ENCODE results near the gene KRTAP10-7.
"Not testable (repeated sequence)": the region's sequence is repeated elsewhere in the genome, so short reads cannot be mapped to it uniquely, and the experiment has no call there.

The KRTAP10-7 gene

DNA sequence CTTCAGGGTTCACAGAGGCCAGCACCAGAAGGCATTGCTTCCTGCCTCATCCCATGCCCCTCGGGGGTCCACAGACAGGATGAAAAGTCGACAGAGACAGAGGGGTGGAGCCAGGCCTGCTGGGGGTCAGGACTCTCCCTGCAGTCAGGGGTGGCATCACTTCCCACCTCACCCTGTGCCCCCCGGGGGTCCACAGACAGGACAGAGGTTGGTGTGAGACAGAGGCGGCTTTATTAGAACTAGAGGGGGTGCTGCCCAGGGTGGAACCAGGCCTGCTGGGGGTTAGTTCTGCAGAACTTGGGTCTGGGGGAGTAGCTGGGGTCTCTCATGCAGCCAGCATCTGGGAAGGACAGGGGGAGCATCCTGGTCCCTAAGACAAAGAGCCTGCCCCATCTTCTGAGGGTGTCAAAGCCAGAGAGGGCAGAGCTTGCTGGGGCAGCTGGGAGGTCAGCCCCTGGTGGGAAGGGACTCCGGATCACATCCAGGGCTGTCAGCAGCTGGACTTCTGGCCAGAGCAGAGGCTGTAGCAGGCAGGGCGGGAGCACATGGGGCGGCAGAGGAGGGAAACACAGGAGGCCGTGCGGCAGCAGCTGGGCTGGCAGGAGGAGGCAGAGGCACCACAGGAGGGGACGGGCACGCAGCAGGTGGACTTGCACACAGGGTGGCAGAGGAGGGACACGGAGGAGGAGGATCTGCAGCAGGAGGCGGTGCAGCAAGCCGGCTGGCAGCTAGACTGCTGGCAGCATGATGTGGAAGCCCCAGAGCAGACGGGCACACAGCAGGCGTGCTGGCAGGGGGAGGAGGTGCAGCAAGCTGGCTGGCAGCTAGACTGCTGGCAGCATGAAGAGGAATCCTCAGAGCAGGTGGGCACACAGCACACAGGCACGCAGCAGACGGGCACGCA, 9.2 kb upstream of the KRTAP10-7 start:
- DNase-seq, result not testable (repeated sequence)

DNA sequence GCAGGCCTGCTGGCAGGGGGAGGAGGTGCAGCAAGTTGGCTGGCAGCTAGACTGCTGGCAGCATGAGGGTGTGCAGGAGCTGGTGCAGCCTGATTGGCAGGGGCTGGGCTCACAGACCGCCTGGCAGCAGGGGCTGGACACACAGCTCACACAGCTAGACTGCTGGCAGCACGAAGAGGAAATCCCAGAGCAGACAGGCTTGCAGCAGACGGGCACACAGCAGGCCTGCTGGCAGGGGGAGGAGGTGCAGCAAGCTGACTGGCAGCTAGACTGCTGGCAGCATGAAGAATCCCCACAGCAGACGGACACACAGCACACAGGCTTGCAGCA, 8.6 kb upstream of the KRTAP10-7 start:
- not testable (repeated sequence) for DNase-seq

DNA sequence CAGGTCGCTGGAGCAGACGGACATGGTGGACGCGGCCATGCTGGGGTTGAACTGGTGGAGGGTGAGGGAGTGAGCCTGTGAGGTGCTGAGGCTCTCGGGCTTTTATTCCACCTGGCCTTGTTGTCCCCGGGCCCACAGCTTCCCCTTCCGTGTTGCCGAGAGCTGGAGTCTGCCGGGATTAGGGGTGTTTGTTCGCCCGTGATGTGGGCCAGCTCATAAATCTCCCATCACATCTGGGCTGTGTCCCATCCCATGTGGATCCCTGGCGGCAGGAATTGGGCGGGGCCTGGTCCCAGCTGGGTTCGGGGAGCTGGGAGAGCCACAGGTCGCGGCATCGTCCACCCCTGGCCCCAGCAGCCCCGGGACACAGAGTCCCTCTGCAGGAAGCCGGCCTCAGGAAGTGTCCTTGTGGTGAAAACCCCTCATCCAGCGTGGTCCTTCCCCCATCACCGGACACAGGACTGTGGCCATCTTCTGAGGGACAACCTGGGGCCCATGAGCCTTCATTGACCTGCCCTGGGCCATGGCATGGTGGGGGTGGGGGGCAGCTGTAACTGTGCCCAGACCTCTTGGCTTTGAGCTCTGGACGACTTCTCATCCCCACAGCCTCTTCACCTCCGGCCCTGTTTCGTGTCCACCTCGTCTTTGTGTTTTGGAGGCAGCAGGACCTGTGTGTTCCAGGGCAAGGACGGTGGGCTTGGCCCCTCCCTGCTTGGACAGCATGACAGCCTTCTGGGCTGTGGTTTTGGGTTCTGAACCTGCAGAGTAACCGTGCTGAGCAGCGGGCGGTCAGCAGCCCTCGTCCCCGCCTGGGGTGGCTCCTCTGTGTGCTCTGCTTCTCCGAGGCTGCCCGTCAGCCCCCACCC, 7.7 kb upstream of the KRTAP10-7 start, which contains the start of gene KRTAP10-6:
Gene KRTAP10-6, minus strand, starts transcription at position 60 of the 866 bp plus-strand sequence. Its CDS starts 21 bp downstream, at position 39.
- DNase-seq, result no peak

DNA sequence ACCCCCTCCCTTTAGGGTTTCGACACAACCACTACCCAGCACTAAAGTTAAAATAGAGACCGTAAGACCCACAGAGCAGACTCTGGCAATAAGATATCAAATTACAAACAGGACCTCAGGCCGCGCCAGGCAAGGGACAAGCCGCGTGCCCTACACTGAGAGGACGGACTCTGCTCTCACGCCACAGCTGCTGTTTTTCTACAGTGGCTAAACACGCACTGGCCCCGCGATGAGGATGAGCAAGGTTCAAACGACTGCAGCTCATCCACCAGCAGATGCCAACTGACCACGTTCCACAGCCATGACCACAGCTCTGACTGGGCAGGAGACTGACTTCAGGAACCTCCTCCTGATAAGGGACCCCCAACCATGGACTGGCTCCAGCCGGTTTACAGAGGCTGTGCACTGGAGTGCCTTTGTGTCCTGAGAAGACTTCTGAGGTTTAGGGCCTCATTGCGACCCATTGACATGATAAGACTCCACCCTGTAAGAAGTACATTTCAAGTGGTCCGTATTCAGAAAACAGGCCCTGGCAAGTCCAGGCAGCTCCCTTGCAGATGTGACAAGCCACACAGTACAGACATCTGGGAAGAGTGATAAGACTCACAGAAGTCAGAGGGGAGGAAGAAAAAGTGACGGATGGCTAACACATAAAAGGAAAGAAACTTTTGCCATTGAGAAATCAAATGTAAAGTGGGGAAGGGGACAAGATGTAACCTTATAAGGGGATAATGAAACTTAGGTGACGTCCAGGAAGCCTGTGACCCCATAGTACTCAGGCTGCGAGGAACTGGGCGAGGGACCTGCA, 6.6 kb upstream of the KRTAP10-7 start:
- no peak for DNase-seq

DNA sequence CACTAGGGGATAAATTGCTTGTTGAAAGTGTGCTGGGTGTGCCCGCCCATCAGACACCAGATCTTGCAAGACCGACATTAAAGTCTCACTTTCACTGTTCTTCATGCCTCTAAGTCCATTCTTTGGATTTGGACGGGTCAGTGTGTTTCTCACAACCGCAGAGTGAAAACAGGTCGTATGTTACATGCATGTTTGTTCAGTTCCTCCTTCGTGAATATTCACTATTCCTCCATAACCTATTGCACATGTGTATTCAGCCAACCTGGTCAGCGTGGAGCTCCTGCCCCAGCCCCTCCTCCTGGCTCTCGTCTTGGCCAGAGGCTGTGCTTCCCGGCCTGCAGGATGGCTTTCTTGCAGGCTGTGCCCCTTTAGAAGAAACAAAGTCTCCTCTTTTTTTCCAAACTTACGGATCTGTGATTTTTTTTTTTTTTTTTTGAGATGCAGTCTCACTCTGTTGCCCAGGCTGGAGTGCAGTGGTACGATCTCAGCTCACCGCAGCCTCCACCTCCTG, 5.9 kb upstream of the KRTAP10-7 start:
- DNase-seq, result no peak

DNA sequence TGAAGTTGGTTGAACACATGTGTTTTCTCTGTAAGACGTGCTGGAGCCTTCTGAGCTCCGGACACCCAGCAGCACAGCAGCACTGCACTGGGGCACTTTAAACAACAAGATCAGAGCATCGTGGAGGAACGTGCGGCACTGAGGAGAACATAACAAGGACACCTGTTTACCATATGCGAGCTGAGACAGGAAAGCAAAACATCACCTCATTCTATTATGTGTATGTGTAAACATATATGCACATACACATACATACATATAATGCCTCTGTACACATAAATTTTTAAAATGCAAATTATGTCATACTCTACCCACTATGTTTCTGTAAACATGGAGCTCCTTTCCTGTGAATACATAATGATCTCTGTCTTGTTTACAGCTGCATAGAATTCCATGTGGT, 4.9 kb upstream of the KRTAP10-7 start:
- DNase-seq, result no peak

DNA sequence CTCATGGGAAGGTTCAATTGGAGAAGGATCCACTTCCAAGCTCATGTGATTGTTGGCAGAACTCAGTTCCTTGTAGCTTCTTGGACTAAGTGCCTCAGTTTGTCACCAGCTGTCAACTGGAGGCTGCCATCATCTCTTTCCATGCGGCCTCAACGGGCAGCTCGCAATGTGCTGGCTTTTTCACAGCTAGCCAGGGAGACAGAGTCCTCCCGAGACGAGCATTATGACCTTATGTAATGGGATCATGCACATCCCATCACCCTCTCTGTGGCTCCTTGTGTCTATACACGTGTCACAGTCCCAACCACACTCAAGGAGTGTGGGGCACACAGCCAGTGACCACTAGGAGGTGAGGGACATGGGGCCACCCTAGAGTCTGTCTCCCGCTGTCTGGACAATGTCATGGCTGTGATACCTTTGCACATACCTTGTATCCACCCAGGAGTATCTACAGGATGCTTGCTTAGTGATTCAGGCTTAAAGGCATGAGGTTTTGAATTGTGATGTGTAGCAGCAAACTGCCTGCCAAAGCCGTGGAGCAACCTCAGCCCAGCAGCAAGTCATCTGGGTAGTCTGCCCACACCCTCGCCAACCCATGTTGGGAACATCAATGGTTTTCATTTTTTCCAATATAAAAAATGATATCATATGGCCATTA, 4.2 kb upstream of the KRTAP10-7 start:
- DNase-seq, result no peak

DNA sequence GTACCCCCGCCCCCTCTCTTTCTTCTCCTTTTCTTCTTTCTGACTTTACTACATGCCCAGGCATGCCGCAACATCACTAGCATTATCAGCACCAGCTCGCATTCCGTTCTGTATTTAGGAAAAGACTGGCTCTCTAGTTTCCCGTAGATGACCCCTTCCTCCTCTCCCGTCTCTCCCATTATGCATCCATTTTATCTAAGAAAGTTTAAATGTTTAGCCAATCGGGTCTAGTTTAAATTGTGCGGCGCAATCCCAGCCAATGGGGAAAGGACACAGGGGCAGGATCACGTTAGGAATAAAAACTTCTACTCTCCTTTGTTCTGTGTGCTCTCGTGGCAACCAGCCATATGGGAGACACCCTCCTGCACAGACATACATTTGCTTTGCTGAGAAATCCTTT, 2.3 kb upstream of the KRTAP10-7 start:
- DNase-seq, result no peak

DNA sequence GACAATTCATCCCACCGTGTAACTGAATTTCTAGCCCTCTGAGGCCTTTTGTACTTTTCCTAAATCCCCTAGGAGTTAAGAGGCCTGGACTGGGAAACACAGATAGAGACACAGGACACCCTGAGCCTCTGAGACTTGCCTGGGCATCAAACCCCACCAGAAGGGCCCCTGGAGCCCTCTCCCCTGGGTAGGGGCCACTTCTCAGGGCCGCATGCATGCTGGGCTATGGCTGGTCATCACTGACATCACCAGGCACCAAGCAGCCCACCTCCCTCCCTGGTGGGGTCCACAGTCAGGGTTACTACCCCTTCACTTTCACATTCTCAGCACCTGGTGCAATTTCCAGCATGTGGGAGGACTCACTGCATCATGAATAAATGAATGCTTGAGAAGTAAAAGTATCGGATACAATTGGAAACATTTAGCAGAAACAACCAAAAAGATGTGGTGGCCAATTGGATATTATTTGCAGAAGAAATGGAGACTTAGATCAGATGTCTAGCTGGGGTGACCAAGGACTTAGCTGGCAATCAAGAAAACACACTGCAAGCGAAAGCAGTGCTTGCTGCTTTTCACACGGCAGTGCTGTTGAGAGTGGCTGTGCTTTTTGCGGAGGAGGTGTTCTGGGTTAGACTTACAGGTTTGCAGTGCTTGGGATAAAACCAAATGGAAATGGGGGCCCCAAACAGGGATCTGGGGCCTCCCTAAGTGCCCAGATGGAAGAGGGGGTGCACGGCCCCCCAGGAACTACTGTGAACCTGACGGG, 950 bp upstream of the KRTAP10-7 start:
- no peak for DNase-seq

DNA sequence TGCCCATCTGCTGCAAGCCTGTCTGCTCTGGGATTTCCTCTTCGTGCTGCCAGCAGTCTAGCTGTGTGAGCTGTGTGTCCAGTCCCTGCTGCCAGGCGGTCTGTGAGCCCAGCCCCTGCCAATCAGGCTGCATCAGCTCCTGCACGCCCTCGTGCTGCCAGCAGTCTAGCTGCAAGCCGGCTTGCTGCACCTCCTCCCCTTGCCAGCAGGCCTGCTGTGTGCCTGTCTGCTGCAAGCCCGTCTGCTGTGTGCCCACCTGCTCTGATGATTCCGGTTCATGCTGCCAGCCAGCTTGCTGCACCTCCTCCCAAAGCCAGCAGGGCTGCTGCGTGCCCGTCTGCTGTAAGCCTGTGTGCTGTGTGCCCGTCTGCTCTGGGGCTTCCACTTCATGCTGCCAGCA, 694 bp downstream of the KRTAP10-7 start:
- not testable (repeated sequence) for DNase-seq

DNA sequence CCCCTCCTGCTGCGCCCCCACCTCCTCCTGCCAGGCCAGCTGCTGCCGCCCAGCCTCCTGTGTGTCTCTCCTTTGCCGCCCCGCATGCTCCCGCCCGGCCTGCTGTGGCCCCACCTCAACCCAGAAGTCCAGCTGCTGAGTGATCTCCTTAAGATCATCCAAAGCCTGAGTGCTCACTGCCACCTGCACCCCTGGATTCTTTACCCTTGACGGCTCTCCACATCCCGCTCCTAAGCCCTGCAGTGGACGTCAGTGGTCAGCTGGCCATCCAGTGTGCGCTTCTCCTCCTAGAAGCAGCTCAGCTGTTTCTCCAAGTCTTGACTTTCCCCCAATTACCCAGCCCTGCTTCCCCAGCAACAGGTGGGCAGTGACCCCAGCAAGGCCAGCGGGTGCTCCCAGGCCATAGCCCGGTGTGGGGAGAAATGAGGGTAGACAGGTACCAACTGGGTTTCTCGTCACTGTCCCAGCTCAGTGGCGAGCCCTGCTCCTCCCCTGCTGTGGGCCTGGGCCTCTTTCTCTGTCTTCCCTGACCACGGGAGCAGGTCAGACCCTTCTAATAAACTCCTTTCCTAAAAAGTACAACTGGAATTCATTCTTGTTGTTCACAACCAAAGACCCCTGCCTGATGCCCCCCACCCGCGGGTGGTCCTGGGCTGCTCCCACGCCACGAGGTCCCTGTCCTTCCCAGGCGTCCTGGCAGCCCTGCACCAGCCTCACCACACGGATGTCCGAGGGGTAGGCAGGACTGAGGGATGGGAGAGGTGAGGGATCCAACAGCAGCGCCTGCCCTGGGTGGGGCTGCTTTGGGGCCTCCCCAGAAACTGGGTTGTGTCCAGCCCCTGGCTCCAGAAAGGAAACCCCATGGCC, 1.4 kb downstream of the KRTAP10-7 start:
- DNase-seq, result no peak

DNA sequence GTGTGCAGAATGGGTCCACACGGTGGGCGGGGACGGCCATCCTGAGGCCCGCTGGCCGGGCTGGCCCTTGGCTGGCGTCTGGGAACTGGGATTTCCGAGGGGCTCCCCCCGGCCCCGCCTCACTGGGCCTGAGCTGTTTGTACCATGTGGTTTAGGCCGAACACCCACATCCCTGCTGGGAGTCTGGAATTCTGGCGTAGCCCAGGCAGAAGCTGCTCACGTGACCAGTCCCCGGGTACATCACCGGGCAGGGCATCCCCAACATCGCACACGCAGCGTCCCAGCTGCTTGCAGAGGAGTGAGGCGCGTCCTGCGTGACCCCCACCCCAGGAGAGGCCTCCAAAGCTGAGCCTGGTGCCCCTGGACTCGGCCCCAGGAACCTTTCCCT, 2.1 kb downstream of the KRTAP10-7 start:
- no peak for DNase-seq

DNA sequence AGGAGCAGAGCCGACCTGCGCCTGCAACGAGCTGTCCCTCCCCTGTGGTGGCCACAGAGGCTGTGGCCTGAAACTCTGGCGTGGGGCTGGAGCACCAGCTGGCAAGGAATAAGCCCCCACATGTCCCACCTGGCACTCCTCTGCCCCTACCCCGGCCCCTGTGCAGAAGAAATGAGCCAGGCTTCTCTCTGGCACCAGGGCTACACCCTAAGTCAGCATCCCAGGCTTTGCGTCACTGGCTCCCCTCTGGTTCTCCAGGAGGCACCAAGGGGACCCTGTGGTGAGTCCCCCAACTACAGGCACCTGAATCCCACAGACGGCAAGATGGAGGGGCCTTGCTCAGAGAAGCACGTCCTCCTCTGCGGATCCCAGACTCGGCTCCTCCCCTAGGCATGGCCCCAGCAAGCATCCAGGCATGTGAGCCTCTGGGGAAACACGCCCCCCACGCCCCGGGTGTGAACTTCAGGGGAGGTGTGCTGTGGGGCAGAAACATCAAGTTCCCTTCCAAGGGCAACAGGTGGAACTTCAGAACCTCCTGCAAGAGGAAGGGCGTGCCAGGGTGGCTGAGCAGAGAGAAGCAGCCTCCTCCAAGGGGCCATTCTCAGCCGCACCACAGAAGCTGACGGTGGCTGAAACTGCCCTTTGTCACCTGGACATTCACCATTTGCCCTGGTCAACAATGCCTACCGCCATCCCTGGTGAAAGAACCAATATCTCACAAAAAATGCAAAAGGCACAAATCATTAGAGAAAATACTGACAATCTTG, 2.9 kb downstream of the KRTAP10-7 start:
- no peak for DNase-seq

DNA sequence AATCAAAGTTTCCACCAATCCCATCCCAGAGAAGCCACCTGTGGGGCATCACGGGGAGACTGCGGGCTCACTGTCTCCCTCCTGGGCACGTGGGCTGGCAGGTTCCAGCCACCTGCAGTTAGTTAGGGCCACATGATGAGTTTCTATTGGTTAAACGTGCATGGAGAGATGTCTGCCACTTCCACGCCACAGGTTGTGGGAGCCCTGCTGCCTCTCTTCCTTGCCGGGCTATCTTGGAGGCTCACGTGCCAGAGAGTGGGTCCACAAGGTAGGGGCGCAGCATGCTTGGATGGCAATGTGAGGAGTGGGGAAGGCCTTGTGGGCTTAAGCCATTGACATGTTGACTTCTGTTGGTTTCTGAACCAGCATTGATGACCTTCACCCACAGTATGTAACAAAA, 3.5 kb downstream of the KRTAP10-7 start:
- no peak for DNase-seq

DNA sequence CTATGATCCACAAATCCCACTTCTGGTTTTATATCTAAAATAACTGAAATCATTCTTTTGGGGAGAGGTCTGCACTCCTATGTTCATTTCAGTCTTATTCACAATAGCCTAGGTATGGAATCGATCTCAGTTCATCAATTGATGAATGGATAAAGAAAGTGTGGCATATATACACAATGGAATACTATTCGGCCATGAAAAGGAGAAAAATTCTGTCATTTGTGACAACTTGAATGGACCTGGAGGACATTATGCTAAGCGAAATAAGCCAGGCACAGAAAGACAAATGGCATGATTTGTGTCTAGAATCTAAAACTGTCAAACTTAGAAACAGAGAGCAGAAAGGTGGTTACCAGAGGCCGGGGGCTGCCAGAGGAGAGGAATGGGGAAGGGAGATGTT, 6.1 kb downstream of the KRTAP10-7 start:
- no peak for DNase-seq

DNA sequence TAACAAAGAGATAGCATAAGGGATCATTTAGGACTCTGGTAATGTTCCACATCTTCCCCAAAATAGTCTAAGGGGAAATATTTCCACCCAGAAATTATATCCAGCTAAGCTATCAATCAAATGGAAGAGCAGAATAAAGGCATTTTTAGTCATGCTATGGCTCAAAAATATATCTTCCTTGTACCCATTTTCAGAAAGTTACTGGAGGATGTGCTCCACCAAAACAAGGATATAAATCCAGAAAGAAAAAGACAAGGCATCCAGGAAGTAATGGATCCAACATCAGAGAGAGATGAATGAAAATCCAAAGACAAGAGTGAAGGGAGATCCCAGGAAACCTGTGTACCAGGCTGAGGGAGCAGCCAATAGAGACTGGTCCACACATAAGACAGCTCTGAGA, 8.8 kb downstream of the KRTAP10-7 start:
- DNase-seq, result no peak

DNA sequence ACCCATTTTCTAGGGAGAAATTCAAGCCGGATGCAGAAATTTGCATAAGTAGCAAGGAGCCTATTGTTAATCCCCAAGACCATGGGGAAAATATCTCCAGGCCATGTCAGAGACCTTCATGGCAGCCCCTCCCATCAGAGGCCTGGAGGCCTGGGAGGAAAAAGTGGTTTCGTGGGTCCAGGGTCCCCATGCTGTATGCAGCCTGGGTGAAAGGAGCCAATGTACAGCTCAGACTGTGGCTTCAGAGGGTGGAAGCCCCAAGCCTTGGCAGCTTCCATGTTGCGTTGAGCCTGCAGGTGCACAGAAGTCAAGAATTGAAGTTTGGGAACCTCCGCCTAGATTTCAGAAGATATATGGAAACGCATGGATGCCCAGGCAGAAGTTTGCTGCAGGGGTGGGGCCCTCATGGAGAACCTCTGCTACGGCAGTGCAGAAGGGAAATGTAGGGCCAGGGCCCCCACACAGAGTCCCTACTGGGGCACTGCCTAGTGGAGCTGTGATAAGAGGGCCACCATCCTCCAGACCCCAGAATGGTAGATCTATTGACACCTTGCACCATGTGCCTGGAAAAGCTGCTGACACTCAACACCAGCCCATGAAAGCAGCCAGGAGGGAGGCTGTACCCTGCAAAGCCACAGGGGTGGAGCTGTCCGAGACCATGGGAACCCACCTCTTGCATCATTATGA, 9.9 kb downstream of the KRTAP10-7 start:
- not testable (repeated sequence) for DNase-seq

DNA sequence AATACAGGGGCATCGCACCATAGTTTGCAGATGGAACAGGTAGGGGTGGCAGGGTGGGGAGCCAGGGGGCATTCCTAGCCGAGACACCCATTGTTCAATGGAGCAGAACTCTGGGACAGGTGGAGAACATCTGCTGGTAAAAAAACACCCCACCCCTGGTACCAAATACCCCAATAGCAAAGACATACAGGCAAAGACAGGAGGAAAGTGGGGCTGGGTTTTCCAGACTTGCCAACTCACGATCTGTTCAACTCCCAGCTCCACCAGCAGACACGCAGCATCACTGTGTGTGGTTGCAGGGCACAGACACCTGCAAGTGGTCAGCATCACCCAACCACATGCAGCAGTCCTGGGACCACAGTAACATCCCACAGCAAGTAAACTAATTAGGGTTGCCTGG, 11.2 kb downstream of the KRTAP10-7 start:
- DNase-seq, result no peak

DNA sequence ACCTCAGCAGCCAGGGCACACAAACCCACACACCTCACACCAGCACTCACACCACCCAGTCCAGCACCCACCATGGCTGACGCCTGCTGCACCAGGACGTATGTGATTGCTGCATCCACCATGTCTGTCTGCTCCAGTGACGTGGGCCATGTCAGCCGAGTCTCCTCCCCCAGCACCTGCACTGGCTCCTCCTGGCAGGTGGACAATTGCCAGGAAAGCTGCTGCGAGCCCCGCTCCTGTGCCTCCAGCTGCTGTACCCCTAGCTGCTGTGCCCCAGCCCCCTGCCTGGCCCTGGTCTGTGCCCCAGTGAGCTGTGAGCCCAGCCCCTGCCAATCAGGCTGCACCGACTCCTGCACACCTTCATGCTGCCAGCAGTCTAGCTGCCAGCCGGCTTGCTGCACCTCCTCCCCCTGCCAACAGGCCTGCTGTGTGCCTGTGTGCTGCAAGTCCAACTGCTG, 11.7 kb downstream of the KRTAP10-7 start, which contains the start of gene KRTAP10-8:
Gene KRTAP10-8, plus strand, starts transcription at position 51 of the 458 bp plus-strand sequence. Its CDS starts 22 bp downstream, at position 73.
- no peak for DNase-seq

All from T-helper 1 cell (primary cell).